ENCODE measurements around the gene CEMIP. TPM values are rescaled to one million over a fixed set of nuclear protein-coding genes. Genes with fewer than 3 reads are reported as not detected.
A peak's percentile ranks its signal among the peaks of the same experiment; 100 is the strongest.

Gene CEMIP
- total RNA-seq, 1 experiment from 2014 or later, result 3.5 TPM

GRCh38 chr15:80998251-80998650 is 219.1 kb downstream of the CEMIP start:
- Histone ChIP-seq H3K36me3 (ENCODE audit: control insufficient read depth in 1 of 2, insufficient read depth in 2 of 2, low read length in 2 of 2) (peaks cover 0 to 5% of the 10 kb centered on the region in 2 experiments; a peak in 1 of 4 replicates), H3K4me2 (ENCODE audit: low read length) (peak overlapping the region; percentile 24), H2AFZ (ENCODE audit: low read depth, low read length, poor library complexity, severe bottlenecking) (no peak overlapping the region), H3K9me2 (ENCODE audit: insufficient read depth) (no peaks in the 10 kb centered on the region), H3K9ac (ENCODE audit: low read length) (peak overlapping the region; percentile 24; the same call in 1 of the 2 replicates), H3K4me3 (replicated peaks in 1 of 2; ENCODE audit: low read depth in 1 of 2, low read length in 2 of 2) (no peak overlapping the region), H3K79me2 (ENCODE audit: insufficient read depth, low read length) (peaks cover 26% of the 10 kb centered on the region), H4K20me1 (ENCODE audit: insufficient read depth) (no peaks in the 10 kb centered on the region), H3K9me3 (ENCODE audit: control insufficient read depth in 1 of 2, insufficient read depth in 1 of 2, low read depth in 1 of 2, low read length in 2 of 2) (no peaks in the 10 kb centered on the region), H3K4me1 (ENCODE audit: control insufficient read depth in 1 of 2, insufficient read depth in 2 of 2, low read length in 2 of 2) (peaks cover 15 to 36% of the 10 kb centered on the region in 2 experiments), H3K27me3 (ENCODE audit: insufficient read depth, low read length) (no peaks in the 10 kb centered on the region), H3K27ac (ENCODE audit: low read depth, low read length) (peak overlapping the region; percentile 5; the same call in 1 of the 2 replicates)
- ATAC-seq, result no peak
- ChIA-PET RAD21 (ENCODE audit: low non-redundant PET in 1 of 2, low total read pairs in 2 of 2, uncharacterized antibody in 2 of 2, unreplicated experiment in 2 of 2) (no interaction called here), POLR2A (no interaction called here), CTCF (interaction anchor here (1.6 kb wide), 1 partner anchor 268 kb away, joined by 3 read pairs; no protein-coding TSS in a partner anchor)
- DNase-seq (ENCODE audit: low read depth, low spot score), result no peak
- BruUV-seq (replicated peaks), result no TSS peak
- intact Hi-C loops (cut with micrococcal nuclease), result loop anchor here (5.0 to 10.0 kb wide), 3 partner anchors 109 to 327 kb away; partner anchors contain the start of gene STARD5
- TF ChIP-seq EZH2phosphoT487 (IDR thresholded peaks at IDR 0.05; ENCODE audit: borderline replicate concordance), result no peak
- no peak for TF ChIP-seq CBX3 (IDR thresholded peaks at IDR 0.05; ENCODE audit: low read depth)
- TF ChIP-seq ZNF274 (IDR thresholded peaks at IDR 0.05; ENCODE audit: low read depth, low read length), result no peak
- no peak for TF ChIP-seq SP1 (IDR thresholded peaks at IDR 0.05; ENCODE audit: low read depth)
- TF ChIP-seq SRF (IDR thresholded peaks at IDR 0.05; ENCODE audit: low read depth), result no peak
- TF ChIP-seq SIN3A (IDR thresholded peaks at IDR 0.05; ENCODE audit: low read depth), result no peak

GRCh38 chr15:80999623-81000036 is 220.5 kb downstream of the CEMIP start:
- DNase-seq (ENCODE audit: low read depth, low spot score) (peak; percentile 63), ATAC-seq (peak; percentile 35)
- H4K20me1 ChIP-seq (ENCODE audit: insufficient read depth), result no peaks in the 10 kb centered on the region
- H3K9me2 ChIP-seq (ENCODE audit: insufficient read depth), result no peaks in the 10 kb centered on the region
- H3K9ac ChIP-seq (ENCODE audit: low read length), result peak overlapping the region; percentile 86
- no TSS peak for BruUV-seq (replicated peaks)
- H3K27me3 ChIP-seq (ENCODE audit: insufficient read depth, low read length), result no peaks in the 10 kb centered on the region
- peak overlapping the region; percentile 79 for H3K4me2 ChIP-seq (ENCODE audit: low read length)
- H3K4me1 ChIP-seq (ENCODE audit: control insufficient read depth in 1 of 2, insufficient read depth in 2 of 2, low read length in 2 of 2), result peaks cover 15 to 36% of the 10 kb centered on the region in 2 experiments
- POLR2A ChIA-PET, result no interaction called here
- TF ChIP-seq ELF1 (IDR thresholded peaks at IDR 0.05; ENCODE audit: borderline replicate concordance, low read depth) (peak; percentile 41; the same call in 1 of the 2 replicates), MAX (IDR thresholded peaks at IDR 0.05) (peak; percentile 73; the same call in 1 of the 2 replicates), CEBPB (IDR thresholded peaks at IDR 0.05; ENCODE audit: low read depth) (no peak), SP1 (IDR thresholded peaks at IDR 0.05; ENCODE audit: low read depth) (peak; percentile 44; the same call in 1 of the 2 replicates), JUND (IDR thresholded peaks at IDR 0.05) (peak; percentile 27; the same call in 1 of the 2 replicates), SIN3A (IDR thresholded peaks at IDR 0.05; ENCODE audit: low read depth) (peak; percentile 42; the same call in 1 of the 2 replicates), EGR1 (IDR thresholded peaks at IDR 0.05; ENCODE audit: low read depth) (peak; percentile 88), SRF (IDR thresholded peaks at IDR 0.05; ENCODE audit: low read depth) (no peak), POLR2AphosphoS5 (IDR thresholded peaks at IDR 0.05; ENCODE audit: low read depth, low read length) (peak; percentile 66; the same call in 1 of the 2 replicates)
- H3K79me2 ChIP-seq (ENCODE audit: insufficient read depth, low read length), result peaks cover 40% of the 10 kb centered on the region
- RAD21 ChIA-PET (ENCODE audit: low non-redundant PET in 1 of 2, low total read pairs in 2 of 2, uncharacterized antibody in 2 of 2, unreplicated experiment in 2 of 2), result no interaction called here
- no peaks in the 10 kb centered on the region for H3K9me3 ChIP-seq (ENCODE audit: control insufficient read depth in 1 of 2, insufficient read depth in 1 of 2, low read depth in 1 of 2, low read length in 2 of 2)
- peak overlapping the region; percentile 90 for H3K27ac ChIP-seq (ENCODE audit: low read depth, low read length)
- H2AFZ ChIP-seq (ENCODE audit: low read depth, low read length, poor library complexity, severe bottlenecking), result no peak overlapping the region
- intact Hi-C loops (cut with micrococcal nuclease), result loop anchor here (1.0 to 10.0 kb wide), 6 partner anchors 10 to 325 kb away; partner anchors contain the start of genes MESD and STARD5
- CTCF ChIA-PET, result interaction anchor here (1.4 to 1.6 kb wide), 2 partner anchors 8 to 266 kb away, joined by 3 read pairs; no protein-coding TSS in a partner anchor
- peak overlapping the region; percentile 66 to 77 for H3K4me3 ChIP-seq (replicated peaks in 1 of 2; ENCODE audit: low read depth in 1 of 2, low read length in 2 of 2)
- H3K36me3 ChIP-seq (ENCODE audit: control insufficient read depth in 1 of 2, insufficient read depth in 2 of 2, low read length in 2 of 2), result peaks cover 0 to 7% of the 10 kb centered on the region in 2 experiments; a peak in 1 of 4 replicates

All from HCT116 (cell line).